Stimulated activated CD4-positive, alpha-beta T cell treated with anti-CD3 and anti-CD28 coated beads, Interleukin-12 subunit alpha, Interleukin-12 subunit beta, amount 100 ng/mL, for 24 hours (primary cell): ENCODE results near the gene APBA2.
A peak's percentile ranks its signal among the peaks of the same experiment; 100 is the strongest.

Source experiments
- DNase-seq, 2 experiments: peaks; one replicate each; pipeline ENCODE4 v3.0.0-alpha.2; 2020; ENCODE audit warnings: low read depth in 2 of 2

The APBA2 gene

DNA sequence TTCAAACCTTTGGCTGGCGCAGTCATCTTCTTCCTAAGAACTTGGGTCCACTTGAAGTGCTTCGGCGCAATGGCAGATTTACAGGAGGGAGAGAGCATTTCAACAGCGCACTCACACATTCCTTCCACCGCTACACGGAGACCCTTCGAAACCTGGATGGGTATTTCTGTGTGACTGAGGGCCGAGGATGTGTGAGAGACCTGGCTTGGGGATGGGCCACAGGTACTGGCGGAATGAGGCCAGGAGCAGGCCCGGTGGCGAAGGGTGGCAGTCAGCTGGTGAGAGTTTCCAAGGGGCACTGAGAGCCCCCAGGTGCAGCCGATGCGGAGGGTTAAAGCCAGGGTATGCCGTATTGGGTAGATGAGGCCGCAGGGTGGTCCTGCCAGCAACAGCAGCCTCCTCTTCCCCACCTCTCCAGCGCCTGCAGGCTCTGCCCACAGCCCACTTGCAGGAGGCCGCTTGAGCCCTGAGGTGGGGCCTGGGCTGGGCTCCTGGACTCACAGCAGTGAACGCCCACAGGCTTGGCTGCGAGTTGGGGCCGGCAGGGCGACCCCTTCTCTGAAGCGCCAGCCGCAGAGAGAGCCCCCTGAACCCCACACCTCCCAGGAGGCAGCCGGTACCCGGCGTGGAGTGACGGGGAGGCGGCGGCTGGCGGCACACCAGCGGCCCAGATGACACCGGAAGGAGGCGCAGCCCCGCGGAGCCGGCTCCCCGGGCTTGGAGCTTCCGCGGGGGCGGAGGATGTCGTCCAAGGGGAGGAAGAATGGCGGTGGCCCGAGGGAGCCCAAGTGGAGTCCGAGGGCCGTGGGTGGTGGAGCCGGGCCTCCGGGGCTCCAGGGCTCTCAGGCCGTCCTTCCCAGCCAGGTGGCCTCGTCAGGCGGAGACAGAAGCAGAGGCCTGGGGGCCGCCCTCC, 217.4 kb downstream of the APBA2 start:
- no peak for DNase-seq

DNA sequence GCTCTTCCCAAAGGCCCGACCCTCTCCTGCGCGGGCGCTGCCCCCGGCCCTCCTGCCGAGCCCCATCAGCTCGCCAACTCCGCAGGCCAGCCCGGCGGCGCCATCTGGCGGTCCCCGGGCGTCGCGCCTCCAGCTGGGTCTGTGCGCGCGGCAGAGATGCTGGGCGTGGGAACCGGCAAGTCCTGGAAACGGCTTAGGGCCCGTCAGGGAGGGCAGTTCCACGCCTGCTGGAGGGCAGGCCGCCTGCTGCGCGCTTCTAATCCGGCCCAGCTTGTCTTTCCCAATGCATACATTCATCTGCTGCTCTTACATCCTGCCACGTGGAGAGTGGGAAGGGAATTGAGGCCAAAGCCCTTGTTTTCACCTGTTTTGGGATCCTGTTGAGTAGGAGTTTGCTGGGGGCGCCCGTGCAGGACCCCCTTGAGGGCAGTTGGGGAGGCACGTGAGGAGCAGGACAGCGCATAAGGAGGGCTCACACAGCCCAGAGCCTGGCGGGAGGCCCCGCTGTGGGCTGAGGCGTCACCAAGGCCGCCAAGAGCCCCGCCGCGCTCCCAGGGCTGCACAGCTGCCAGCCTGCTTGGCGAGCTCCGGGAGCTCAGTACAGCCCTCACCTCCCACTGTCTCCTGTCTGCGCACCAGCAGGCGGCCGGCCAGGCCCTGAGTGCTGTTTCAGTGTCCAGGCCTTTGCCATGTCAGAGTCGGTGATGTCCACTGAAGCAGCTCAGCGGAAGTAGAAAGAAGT, 218.2 kb downstream of the APBA2 start:
- DNase-seq, result peak; percentile 33 to 51

DNA sequence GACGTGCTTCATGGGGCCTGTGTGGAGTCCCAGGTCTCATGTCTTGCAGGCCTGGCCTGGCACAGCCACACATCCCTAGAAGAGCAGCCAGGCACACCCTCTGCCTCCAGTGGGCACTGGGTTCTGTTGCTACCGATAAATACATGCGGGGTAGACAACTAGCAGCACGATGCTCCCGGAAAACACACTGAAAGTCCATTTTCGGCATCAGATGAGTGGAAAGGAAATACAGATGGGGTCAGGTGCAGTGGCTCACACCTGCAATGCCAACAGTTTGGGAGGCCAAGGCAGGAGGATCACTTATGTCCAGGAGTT, 218.7 kb downstream of the APBA2 start:
- DNase-seq, result no peak

DNA sequence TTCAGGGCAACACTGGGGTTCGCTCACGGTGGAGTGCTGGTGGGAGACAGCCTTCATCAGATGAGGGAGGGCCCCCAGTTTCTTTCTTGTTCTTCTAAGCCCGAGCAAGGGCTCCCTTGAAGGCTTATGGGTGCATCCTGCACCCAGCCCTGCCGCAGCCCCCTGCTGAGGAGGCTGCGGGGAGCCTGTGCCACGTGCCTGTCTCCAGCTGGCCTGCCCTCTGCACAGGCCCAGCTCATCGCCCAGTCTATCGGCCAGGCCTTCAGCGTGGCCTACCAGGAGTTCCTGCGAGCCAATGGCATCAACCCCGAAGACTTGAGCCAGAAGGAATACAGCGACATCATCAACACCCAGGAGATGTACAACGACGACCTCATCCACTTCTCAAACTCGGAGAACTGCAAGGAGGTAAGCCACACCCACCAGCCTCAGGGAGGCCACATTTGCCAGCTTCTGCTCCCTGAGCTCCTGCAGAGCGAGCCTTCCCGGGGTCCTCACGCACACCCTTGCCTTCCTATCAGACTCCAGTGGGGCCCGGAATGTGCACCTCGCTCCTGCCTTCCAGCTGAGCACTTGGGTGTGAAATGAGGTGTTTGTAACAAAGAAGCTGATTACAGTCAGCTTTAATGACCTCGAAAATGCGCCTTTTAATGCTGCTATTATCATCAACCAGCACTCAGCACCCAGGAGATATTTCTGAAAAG, 219.5 kb downstream of the APBA2 start:
- no peak for DNase-seq

DNA sequence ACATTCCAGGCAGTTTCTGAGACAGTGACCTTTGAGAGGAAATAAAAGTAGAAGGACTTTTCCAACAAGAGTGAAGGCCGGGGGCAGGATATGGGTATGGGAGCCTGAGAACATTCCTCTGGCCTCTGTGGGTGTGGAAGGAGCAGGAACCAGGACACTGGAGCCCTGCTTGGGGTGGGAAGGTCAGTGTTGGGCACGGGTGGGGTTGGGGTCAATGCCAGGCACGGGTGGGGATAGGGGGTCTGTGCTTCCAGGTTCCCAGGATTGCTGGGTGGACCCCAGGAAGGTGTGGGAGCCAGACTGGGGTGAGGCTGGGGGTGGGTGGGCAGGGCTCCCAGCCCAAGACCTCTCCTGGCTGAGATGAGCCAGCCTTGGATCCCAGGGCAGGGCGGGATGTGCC, 220.3 kb downstream of the APBA2 start:
- no peak for DNase-seq

DNA sequence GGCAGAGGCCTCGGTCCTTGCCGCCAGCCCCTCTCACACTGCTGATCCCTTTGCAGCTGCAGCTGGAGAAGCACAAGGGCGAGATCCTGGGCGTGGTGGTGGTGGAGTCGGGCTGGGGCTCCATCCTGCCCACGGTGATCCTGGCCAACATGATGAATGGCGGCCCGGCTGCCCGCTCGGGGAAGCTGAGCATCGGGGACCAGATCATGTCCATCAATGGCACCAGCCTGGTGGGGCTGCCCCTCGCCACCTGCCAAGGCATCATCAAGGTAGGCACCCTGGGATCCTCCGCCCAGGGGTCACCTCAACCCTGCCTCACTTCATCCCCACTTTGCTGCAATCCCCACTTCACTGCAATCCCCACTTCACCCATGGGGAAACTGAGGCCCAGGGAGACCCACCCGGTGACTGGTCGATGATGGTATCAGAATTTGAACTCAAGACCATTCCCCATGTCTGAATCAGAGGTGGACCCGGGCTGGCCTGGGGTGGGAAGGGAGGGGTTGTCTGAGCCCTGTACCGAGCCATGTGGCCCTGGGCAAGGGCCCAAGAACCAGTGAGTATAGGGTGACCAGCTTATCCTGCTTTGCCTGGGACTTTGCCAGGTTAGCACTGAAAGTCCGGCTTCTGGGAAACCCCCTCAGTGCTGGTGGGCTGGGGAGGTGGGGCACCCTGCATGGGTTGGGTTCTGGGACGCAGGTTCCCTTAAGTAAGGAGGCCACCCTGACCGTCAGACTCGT, 220.9 kb downstream of the APBA2 start:
- DNase-seq, result no peak

DNA sequence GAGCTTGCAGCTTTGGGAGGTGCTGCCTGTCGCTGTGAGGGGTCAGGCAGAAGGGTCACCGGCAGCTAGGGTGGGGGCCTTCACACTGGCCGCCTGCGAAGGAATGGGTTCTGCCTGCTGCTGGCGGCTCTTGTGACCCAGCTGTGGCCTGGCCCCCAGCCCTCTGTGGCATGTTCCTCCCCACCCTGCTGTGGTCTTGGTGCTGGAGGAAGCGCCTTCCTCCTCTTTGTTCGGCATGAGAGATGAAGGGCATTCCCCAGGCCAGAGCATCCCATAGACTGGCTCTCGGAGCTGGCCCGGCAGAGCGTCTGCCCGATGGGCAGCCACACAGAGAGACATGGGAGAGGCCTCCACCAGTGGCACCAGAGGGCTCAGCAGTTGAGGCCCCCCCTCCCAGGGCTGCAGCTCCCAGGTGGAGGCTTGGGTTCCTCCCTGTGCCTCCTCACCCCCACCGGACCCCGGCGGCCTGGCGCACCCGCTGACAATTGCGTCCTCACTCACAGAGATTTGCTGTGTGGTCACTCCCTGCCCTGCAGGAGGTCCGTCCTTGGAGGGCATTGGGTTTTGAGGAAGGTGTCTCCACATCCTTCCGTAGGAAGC, 221.6 kb downstream of the APBA2 start:
- DNase-seq, result no peak

DNA sequence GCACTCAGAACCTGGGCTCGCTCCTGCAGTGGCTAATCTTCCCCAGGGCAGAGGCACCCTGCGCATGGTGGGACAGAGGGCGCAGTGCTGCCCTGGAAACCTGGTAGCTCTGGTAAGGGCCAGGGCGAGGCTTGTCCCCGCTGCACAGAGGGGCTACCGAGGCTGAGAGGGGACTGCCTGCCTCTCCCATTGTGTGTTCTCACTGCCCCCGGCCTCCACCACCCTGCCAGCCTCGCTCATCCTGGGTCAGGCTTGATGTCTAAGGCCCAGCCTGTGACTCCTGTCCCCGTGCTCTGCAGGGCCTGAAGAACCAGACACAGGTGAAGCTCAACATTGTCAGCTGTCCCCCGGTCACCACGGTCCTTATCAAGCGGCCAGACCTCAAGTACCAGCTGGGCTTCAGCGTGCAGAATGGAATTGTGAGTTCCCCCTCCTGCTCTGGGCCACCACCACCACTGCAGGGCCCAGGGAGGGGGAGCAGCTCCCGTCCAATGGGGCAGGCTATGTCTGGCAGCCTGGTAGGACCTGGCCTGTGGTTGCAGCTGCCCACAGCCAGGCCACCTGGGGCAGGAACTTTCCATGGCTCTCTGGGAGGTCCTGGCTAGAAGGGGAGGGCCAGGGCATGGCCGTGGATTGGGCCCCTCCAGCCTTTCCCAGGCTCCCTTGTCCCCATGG, 222.3 kb downstream of the APBA2 start:
- no peak for DNase-seq

DNA sequence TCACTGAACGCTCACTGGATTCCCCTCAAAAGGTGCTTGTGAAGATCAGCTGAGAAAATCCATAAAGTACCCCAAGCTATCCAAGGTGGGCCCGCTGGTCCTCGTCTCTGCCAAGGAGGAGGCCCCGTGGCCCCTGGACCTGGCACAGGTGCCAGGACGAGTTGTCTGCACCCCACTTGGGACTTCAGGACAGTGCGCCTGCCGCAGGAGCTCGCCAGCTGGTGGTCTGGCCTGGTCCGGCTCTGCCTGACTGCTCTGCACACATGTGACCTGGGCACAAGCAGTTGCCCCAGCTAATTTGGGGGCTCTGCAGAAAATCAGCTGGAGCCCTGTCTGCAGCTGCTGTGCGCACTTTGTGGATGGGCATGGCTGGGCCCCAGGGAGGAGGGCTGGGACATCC, 224.0 kb downstream of the APBA2 start:
- no peak for DNase-seq

DNA sequence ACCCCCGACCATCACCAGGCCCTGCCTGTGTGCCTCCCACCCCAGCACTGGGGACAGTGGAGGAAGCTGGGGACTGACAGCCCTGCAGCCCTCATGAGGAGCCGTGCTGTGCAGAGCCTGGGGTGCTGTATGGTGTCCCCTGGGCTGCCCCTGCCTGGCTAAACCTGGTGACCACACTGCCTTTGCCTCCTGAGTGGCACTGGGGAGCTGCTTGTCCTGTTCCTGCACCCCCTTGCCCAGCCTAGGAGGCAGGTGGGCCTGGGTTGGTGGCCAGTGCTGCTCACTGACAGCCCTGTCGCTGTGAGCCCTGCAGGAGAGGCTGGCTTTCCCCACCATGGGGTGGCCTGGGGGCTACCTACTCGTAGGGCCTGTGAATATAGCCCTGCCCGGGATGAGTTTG, 224.4 kb downstream of the APBA2 start:
- DNase-seq, result no peak

DNA sequence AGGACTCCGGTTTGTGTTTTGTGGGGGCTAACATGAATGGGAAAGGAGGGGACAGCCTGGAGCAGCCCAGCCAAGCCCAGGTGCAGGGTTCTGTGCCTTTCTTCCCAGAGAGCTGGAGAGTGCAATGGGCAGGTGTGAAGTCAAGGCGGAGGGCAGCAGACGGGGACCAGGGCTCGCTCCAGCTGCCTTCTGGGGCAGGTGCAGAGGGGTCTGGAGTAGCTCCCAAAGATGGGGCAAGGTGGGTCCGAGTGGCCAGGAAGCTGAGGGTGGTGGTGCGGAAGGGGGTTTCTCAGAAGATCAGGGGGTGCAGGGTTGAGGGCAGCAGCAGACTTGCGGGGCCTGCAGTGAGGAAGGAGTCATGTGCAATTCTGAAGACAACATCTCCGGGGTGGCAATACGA, 225.0 kb downstream of the APBA2 start:
- DNase-seq, result no peak

DNA sequence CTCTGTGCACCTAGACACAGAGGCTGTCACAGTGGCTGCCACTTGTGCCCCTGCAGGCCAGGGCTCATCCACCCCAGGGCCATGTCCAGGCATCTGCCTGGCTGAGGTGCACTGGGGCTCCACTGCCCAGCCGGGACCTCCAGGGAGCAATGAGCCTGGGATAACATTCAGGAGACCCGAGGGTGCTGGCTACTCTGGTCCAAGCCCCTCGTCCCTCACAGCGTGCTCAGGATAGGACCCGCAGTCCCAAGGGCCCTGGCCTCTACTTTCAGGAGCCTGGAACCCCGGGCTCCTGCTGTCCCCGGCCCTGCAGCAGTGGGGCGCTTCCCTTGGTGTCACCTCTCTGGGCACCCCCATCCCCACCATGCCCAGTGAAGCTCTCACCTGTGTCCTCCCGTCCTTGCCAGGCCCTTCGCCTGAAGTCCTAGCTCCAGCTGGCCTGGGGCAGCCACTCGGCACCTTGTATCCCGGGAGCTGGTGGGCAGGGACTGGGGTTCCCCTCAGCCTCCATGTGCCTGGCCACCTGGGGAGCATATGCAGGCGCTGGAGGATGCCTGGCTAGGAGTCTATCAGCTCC, 226.0 kb downstream of the APBA2 start:
- DNase-seq, result no peak

DNA sequence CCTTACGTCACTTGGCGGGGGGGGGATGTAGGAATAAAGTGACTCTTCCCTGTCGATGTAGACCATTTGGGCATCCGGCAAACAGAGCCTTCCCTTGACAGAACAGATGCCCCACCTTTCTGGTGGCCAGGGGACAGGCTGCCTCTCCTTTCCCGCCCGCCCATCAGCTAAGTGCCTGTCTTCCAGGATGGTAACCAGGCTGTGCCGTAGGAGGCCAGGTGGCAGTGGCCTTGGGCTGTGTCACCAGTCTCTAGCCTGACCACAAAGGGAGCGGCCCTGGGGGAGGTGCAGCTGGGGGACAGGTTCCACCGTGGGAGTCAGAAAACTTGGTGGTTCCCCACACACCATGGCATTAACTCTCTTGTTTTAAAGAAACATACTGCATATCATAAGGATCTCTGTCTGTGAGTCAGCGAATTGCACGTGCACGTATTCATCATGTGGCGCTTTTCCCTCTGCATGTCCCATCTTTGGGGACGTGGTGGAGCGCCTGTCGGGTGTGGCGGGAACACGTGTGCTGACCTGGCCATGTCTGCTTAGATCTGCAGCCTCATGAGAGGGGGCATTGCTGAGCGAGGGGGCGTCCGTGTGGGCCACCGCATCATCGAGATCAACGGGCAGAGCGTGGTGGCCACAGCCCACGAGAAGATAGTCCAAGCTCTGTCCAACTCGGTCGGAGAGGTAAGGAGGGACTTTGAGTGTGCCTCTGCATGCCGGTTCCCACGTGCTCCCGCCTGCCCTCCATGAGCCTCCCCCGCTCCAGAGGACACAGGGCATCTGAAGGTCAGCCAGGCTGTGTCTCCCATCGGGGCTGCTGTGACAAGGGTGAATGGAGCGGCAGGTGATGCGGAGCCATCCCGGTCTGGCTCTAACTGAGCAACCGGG, 227.8 kb downstream of the APBA2 start:
- DNase-seq, result no peak

DNA sequence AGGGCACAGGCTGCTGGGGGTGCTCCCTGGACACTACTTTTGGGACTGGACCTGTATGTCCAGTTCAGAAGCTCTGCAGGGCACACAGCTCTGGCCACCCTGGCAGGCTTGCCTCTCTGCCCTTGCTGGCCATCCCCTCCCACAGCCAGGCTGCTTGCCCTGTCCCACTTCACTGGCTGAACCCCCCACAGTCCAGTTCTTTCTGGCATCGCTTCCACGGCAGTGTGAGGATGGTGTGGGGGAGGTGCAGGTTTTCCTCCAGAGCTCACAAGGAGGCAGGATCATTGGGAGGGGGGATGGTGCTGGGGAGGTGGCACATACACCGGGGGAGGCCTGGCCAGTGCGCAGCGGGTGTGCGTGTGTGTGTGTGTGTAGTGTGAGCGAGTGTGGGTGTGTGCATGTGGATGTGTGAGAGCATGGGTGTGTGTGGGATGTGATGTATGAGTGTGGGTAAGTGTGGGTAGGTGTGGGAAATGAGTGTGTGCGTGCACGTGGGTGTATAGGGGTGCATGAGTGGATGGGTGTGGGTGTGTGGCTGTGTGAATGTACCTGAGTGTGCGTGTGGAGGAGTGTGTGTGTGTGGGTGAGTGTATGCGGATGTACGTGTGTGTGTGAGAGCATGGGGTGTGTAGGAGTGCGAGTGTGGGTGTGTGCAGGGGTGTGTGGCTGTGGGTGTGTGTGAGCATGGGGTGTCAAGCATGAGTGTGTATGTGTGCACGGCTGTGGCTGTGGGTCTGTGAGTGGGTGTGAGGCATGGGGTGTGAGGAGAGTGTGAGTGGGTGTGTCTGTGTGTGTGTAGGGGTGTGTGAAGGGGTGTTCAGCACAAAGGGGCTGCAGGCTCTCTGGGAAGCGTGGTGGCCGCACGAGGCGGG, 228.7 kb downstream of the APBA2 start:
- no peak for DNase-seq

DNA sequence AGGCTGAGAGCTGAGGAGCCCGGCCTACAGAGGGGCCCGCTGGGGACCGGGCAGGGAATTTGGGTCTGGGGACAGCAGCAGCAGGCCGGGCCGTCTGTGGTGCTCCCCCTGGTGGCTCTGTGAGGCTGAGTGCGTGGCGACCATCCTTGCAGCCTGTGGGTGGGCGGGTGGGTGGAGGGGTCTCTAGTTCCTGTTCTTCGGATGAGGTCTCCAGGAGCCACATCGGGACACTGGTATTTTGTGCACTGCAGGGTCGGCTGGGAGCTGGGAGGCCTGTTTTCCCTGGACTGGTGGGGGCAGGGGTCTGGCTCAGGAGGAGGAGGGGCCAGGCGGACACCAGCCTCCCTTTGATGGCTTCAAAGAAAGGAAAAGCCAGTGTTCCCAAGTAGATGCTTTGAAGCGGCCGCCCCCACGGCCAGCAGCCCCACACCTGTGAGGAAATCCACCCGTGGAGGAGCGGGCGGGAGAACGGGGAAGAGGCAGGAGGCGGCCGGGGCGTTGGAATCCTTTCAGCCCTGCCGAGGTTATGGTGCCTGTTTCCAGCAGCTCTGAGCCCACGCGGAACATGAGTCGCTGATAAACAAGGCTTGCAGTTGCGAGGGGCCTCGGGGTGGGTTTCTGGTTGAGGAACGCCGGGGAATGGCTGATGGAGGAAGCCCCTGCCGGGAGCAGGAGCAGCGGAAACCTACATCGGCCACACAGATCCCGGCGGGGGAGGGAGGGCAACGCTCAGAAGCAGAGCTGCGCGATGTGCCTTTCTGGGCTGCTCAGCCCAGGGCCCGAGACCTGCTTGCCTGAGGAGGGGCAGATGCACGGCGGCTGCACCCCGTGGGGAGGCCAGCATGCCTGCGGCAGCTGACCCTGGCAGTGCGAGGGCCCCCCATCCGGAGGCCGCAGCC, 229.6 kb downstream of the APBA2 start:
- no peak for DNase-seq

DNA sequence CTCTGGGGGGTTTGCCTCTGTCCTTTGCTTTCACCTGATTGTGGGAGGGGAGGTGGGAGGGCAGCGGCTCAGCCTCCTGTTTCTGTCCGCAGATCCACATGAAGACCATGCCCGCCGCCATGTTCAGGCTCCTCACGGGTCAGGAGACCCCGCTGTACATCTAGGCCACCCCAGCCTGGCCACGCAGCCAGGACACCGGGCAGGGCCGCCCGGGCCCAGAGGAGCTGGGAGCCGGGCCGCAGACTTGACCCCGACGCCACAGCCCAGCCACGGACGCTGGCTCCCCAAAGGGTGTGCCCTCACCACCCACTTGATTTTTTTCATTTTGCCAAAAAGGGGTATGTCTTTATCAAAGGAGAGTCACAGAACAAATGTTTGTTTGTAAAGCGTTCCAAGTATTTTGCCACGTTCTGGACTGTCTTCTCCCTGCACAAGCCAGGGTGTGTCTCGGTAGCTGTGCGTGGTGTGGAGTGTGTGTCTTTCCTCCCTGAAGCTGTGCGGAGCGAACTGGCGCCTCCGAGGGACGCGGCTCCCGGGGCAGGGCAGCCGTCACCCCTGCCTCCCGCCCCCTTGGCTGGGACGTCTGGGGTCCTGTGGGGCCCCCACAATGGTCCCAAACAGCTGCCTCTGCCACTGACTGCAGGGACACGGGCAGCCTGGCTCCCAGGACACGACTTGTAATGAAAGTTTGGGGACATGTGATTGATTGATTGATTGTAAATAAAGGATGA, 231.4 kb downstream of the APBA2 start:
- DNase-seq, result no peak

DNA sequence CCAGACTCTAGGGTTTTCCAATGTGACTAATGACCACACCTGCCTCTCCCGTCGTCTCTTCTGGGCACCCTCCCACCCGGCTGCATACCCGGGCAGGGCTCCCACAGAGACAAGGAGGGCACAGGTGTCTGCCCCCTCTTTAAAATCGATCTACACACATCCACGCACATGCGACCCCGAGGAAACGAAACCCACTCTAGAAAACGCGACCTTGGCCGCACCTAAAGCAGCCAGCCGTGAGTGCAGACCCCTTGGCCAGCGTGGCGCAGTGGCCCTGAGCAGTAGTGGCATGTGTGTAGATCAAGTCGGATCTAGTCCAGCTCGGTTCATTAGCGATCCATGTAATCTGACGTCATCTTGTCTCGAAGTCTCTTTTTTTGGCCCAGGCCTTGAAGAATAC, 232.0 kb downstream of the APBA2 start:
- DNase-seq, result no peak
